ENCODE measurements around the gene DYRK1A. TPM values are rescaled to one million over a fixed set of nuclear protein-coding genes. Genes with fewer than 3 reads are reported as not detected.

Gene DYRK1A
- total and polyA plus RNA-seq, 11 donors = 24.5 to 96.6 (median 69.0) TPM

GRCh38 chr21:37389456-37389855, 22.9 kb downstream of the DYRK1A start:
- no peak overlapping the region for H3K27ac ChIP-seq
- H3K36me3 ChIP-seq = no peaks in the 10 kb centered on the region
- intact Hi-C loops (cut with DNase I) = no loop called here
- H3K4me3 ChIP-seq = no peak overlapping the region
- H3K9me3 ChIP-seq = peaks cover 0 to 5% (median 0%) of the 10 kb centered on the region in 12 donors
- no peak for DNase-seq
- no peaks in the 10 kb centered on the region for H3K27me3 ChIP-seq
- TF ChIP-seq CTCF (IDR thresholded peaks at IDR 0.05) (no peak), POLR2A (IDR thresholded peaks at IDR 0.05) (no peak)
- no peak for ATAC-seq
- peaks cover 4 to 97% (median 92%) of the 10 kb centered on the region in 12 donors for H3K4me1 ChIP-seq
- 77 to 85% (median 82%) methylated on average over 5 of the region's 5 CpGs for WGBS, 4 donors

- Histone ChIP-seq H3K27me3 (no peaks in the 10 kb centered on the region), H3K4me1 (peaks cover 4 to 97% (median 85%) of the 10 kb centered on the region in 12 donors), H3K9me3 (no peaks in the 10 kb centered on the region), H3K36me3 (no peaks in the 10 kb centered on the region), H3K4me3 (no peak overlapping the region), H3K27ac (no peak overlapping the region)
- no peak for DNase-seq
- no peak for ATAC-seq
- intact Hi-C loops (cut with DNase I) = no loop called here
- TF ChIP-seq CTCF (IDR thresholded peaks at IDR 0.05) (no peak), POLR2A (IDR thresholded peaks at IDR 0.05) (no peak)
- 33 to 50% (median 44%) methylated on average over 3 of the region's 3 CpGs for WGBS, 4 donors
These were observed 25.1 kb downstream of the DYRK1A start for GRCh38 chr21:37391666-37392065.

- Histone ChIP-seq H3K4me3 (no peak overlapping the region), H3K36me3 (no peaks in the 10 kb centered on the region), H3K27me3 (no peaks in the 10 kb centered on the region), H3K9me3 (no peaks in the 10 kb centered on the region), H3K27ac (no peak overlapping the region), H3K4me1 (peaks cover 4 to 97% (median 85%) of the 10 kb centered on the region in 12 donors)
- 72 to 80% (median 76%) methylated on average over 4 of the region's 4 CpGs for WGBS, 4 donors
- no peak for DNase-seq
- intact Hi-C loops (cut with DNase I) = no loop called here
- TF ChIP-seq CTCF (IDR thresholded peaks at IDR 0.05) (no peak), POLR2A (IDR thresholded peaks at IDR 0.05) (no peak)
- ATAC-seq = no peak
These were observed 25.9 kb downstream of the DYRK1A start for GRCh38 chr21:37392441-37392840.

- Histone ChIP-seq H3K9me3 (no peaks in the 10 kb centered on the region), H3K27me3 (no peaks in the 10 kb centered on the region), H3K4me1 (peaks cover 4 to 97% (median 85%) of the 10 kb centered on the region in 12 donors), H3K4me3 (no peak overlapping the region), H3K27ac (no peak overlapping the region), H3K36me3 (no peaks in the 10 kb centered on the region)
- intact Hi-C loops (cut with DNase I) = no loop called here
- 63 to 89% (median 81%) methylated on average over 2 of the region's 2 CpGs for WGBS, 4 donors
- TF ChIP-seq POLR2A (IDR thresholded peaks at IDR 0.05) (no peak), CTCF (IDR thresholded peaks at IDR 0.05) (no peak)
- ATAC-seq (no peak), DNase-seq (no peak)
These were observed 26.5 kb downstream of the DYRK1A start for GRCh38 chr21:37393030-37393429.

All from heart left ventricle (tissue), 16 donors.